CD4-positive, CD25-positive, alpha-beta regulatory T cell (primary cell): ENCODE measurements around the gene DDX52. TPM values are rescaled to one million over a fixed set of nuclear protein-coding genes. Genes with fewer than 3 reads are reported as not detected.
"Not testable (repeated sequence)": the region's sequence is repeated elsewhere in the genome, so short reads cannot be mapped to it uniquely, and the experiment has no call there.

Experiments used
- ATAC-seq, 2 donors: fragments of 150-1000 bp; cut with Tn5 transposase; one replicate each; pipeline ENCODE4 v1.10.0; 2021; ENCODE audit warnings: low read depth in 2 of 2, moderate number of reproducible peaks in 2 of 2, moderate library complexity in 1 of 2
- DNase-seq, 3 donors: peaks; one replicate each; pipeline versions ENCODE4 v3.0.0 to v3.0.0-alpha.2; 2012 to 2022; ENCODE audit warnings: mixed read lengths in 1 of 3
- H3K27ac ChIP-seq: one replicate; pipeline ENCODE4 v1.7.0; 2013; ENCODE audit warnings: mild to moderate bottlenecking, low read length; ENCODE audit not compliant: insufficient read depth, poor library complexity, severe bottlenecking
- H3K27me3 ChIP-seq: one replicate; pipeline ENCODE4 v1.7.0; 2013; ENCODE audit warnings: low read length; ENCODE audit not compliant: control insufficient read depth, insufficient read depth
- H3K36me3 ChIP-seq: one replicate; pipeline ENCODE4 v1.7.0; 2013; ENCODE audit warnings: mild to moderate bottlenecking, low read length, moderate library complexity; ENCODE audit not compliant: control insufficient read depth, insufficient read depth
- H3K4me1 ChIP-seq: 2 replicates; pipeline ENCODE4 v1.7.0; 2013; ENCODE audit warnings: mild to moderate bottlenecking, low read length; ENCODE audit not compliant: insufficient read depth, control insufficient read depth, poor library complexity, severe bottlenecking
- H3K4me3 ChIP-seq: one replicate; pipeline ENCODE4 v1.7.0; 2013; ENCODE audit warnings: low read depth, mild to moderate bottlenecking, low read length, moderate library complexity
- H3K9me3 ChIP-seq, 2 experiments: 1 replicate in 1 of 2; 2 replicates in 1 of 2; pipeline ENCODE4 v1.7.0; 2013; ENCODE audit warnings: low read length in 2 of 2, mild to moderate bottlenecking in 1 of 2, moderate library complexity in 1 of 2; ENCODE audit not compliant: control insufficient read depth in 2 of 2
- H3K27ac Mint-ChIP-seq, 3 donors: one replicate each; pipeline ENCODE4 v1.8.0; 2020 to 2022; ENCODE audit warnings: mild to moderate bottlenecking in 3 of 3, mixed read lengths in 3 of 3, moderate library complexity in 2 of 3
- H3K27me3 Mint-ChIP-seq: one replicate; pipeline ENCODE4 v1.8.0; 2022; ENCODE audit warnings: mild to moderate bottlenecking, mixed read lengths
- H3K36me3 Mint-ChIP-seq: one replicate; pipeline ENCODE4 v1.8.0; 2020; ENCODE audit warnings: mixed read lengths
- H3K4me1 Mint-ChIP-seq, 4 donors: one replicate each; pipeline ENCODE4 v1.8.0; 2020 to 2022; ENCODE audit warnings: mixed read lengths in 4 of 4, mild to moderate bottlenecking in 1 of 4
- H3K4me3 Mint-ChIP-seq, 4 donors: one replicate each; pipeline ENCODE4 v1.8.0; 2020 to 2022; ENCODE audit warnings: mild to moderate bottlenecking in 4 of 4, mixed read lengths in 4 of 4, moderate library complexity in 3 of 4
- H3K9me3 Mint-ChIP-seq, 7 donors: one replicate each; pipeline ENCODE4 v1.8.0; 2020 to 2022; ENCODE audit warnings: mixed read lengths in 7 of 7, mild to moderate bottlenecking in 3 of 7, moderate library complexity in 2 of 7
- polyA plus RNA-seq, 4 donors: library from polyadenylated mRNA; unstranded; fragments of 300-500 nt; fragmentation: Illumina TruSeq; gene quantifications; one replicate each; pipeline ENCODE4 v1.2.3, GENCODE V29; 2021
- total RNA-seq: library from RNA; stranded (reverse); gene quantifications from one replicate; pipeline ENCODE4 v1.2.3, GENCODE V29; 2022

Gene DDX52
- total and polyA plus RNA-seq, 5 donors from 2014 or later = 13.8 to 33.3 (median 16.4) TPM

DNA sequence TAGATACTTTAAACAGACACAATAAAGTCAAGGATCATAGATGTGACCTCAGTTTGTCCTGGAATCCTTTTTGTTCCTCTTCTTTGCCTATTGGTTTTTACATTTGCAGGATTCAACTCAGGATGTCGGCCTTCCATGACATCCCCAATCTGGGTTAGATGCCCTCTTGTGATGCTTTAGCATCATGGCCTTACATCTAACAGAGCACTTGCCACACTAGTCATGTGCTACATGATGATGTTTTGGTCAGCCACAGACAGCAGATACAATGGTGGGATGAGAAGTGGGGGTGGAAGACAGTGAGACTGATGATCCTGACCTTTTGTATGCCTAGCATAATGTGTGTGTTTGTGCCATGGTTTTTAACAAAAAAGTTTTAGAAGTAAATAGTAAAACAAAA, 32.3 kb downstream of the DDX52 start:
- H3K27ac ChIP-seq = no peak overlapping the region
- Mint-ChIP-seq H3K27me3 (no peaks in the 10 kb centered on the region), H3K4me1 (peaks cover 11 to 26% (median 23%) of the 10 kb centered on the region in 4 donors), H3K27ac (peak overlapping the region in 2 of 3 donors; percentile 67 to 76), H3K36me3 (peaks cover 4% of the 10 kb centered on the region), H3K9me3 (no peaks in the 10 kb centered on the region), H3K4me3 (peak overlapping the region; percentile 22 to 94 (median 61))
- H3K36me3 ChIP-seq = peaks cover 24% of the 10 kb centered on the region
- no peak overlapping the region for H3K4me3 ChIP-seq
- no peaks in the 10 kb centered on the region for H3K27me3 ChIP-seq
- DNase-seq (no peak), ATAC-seq (no peak)
- peaks cover 33% of the 10 kb centered on the region for H3K4me1 ChIP-seq
- H3K9me3 ChIP-seq = no peaks in the 10 kb centered on the region

DNA sequence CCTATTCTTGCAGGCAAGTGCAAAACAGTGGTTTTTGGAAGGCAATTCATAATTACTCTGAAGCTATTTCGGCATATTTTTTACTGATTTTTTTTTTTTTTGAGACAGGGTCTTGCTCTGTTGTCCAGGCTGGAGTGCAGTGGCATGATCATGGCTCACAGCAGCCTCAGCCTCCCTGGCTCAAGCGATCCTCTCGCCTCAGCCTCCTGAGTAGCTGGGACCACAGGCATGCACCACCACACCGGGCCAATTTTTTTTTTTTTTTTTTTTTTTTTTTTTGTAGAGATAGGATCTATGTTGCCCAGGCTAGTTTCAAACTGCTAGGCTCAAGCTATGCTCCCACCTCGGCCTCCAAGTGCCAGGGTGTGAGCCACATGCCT, 33.2 kb downstream of the DDX52 start:
- Histone ChIP-seq H3K27ac (peak overlapping the region; percentile 89), H3K36me3 (peaks cover 18% of the 10 kb centered on the region), H3K4me1 (peaks cover 42% of the 10 kb centered on the region), H3K4me3 (peak overlapping the region; percentile 93)
- Mint-ChIP-seq H3K27ac (peak overlapping the region; percentile 26 to 94 (median 93)), H3K4me3 (peak overlapping the region; percentile 93 to 97 (median 95)), H3K4me1 (peaks cover 18 to 36% (median 33%) of the 10 kb centered on the region in 4 donors)
- H3K36me3 Mint-ChIP-seq, ATAC-seq, H3K9me3 ChIP-seq, DNase-seq, H3K27me3 ChIP-seq, H3K9me3 Mint-ChIP-seq, H3K27me3 Mint-ChIP-seq: not testable (repeated sequence)

GRCh38 chr17:37609170-37610040, 33.8 kb downstream of the DDX52 start, which contains the start of gene SYNRG:
Gene SYNRG, minus strand, starts transcription at chr17:37609418. Its CDS starts 63 bp downstream, at chr17:37609355.
- peak; percentile 85 to 89 for ATAC-seq
- Mint-ChIP-seq H3K4me3 (peak within 1 kb of the TSS; percentile 93 to 97 (median 95)), H3K36me3 (peaks cover 12% of the 10 kb centered on the region), H3K4me1 (peaks cover 22 to 42% (median 38%) of the 10 kb centered on the region in 4 donors), H3K27ac (peak within 1 kb of the TSS; percentile 93 to 95 (median 94)), H3K27me3 (no peaks in the 10 kb centered on the region), H3K9me3 (no peaks in the 10 kb centered on the region)
- DNase-seq = peak; percentile 94 to 95 (median 94)
- Histone ChIP-seq H3K4me3 (peak within 1 kb of the TSS; percentile 100), H3K27me3 (no peaks in the 10 kb centered on the region), H3K36me3 (peaks cover 13% of the 10 kb centered on the region), H3K27ac (peak within 1 kb of the TSS; percentile 89), H3K9me3 (no peaks in the 10 kb centered on the region), H3K4me1 (peaks cover 48% of the 10 kb centered on the region)

- peaks cover 7% of the 10 kb centered on the region for H3K36me3 ChIP-seq
- peak overlapping the region; percentile 89 for H3K27ac ChIP-seq
- Mint-ChIP-seq H3K4me3 (peak overlapping the region; percentile 93 to 97 (median 95)), H3K36me3 (peaks cover 13% of the 10 kb centered on the region), H3K27me3 (no peaks in the 10 kb centered on the region), H3K4me1 (peaks cover 26 to 49% (median 44%) of the 10 kb centered on the region in 4 donors), H3K27ac (peak overlapping the region; percentile 92 to 95 (median 93)), H3K9me3 (no peaks in the 10 kb centered on the region)
- peak in 1 of 3 donors; percentile 43 for DNase-seq
- peak in 1 of 2 donors; percentile 1 for ATAC-seq
- H3K4me1 ChIP-seq = peaks cover 56% of the 10 kb centered on the region
- H3K4me3 ChIP-seq = peak overlapping the region; percentile 100
- H3K9me3 ChIP-seq = no peaks in the 10 kb centered on the region
- no peaks in the 10 kb centered on the region for H3K27me3 ChIP-seq
Observed at GRCh38 chr17:37608351-37609169, 34.7 kb downstream of the DDX52 start.

GRCh38 chr17:37607637-37608331, 35.5 kb downstream of the DDX52 start:
- H3K27ac ChIP-seq = peak overlapping the region; percentile 89
- H3K4me1 ChIP-seq = peaks cover 57% of the 10 kb centered on the region
- peaks cover 32 to 57% (median 47%) of the 10 kb centered on the region in 4 donors for H3K4me1 Mint-ChIP-seq
- peak overlapping the region; percentile 92 to 95 (median 93) for H3K27ac Mint-ChIP-seq
- peak overlapping the region; percentile 93 to 97 (median 95) for H3K4me3 Mint-ChIP-seq
- ATAC-seq (peak; percentile 26), DNase-seq (peak in 2 of 3 donors; percentile 71 to 78)
- H3K27me3 Mint-ChIP-seq = no peaks in the 10 kb centered on the region
- no peaks in the 10 kb centered on the region for H3K27me3 ChIP-seq
- peaks cover 13% of the 10 kb centered on the region for H3K36me3 Mint-ChIP-seq
- H3K9me3 Mint-ChIP-seq = no peaks in the 10 kb centered on the region
- peak overlapping the region; percentile 100 for H3K4me3 ChIP-seq
- no peaks in the 10 kb centered on the region for H3K9me3 ChIP-seq
- peaks cover 4% of the 10 kb centered on the region for H3K36me3 ChIP-seq

DNA sequence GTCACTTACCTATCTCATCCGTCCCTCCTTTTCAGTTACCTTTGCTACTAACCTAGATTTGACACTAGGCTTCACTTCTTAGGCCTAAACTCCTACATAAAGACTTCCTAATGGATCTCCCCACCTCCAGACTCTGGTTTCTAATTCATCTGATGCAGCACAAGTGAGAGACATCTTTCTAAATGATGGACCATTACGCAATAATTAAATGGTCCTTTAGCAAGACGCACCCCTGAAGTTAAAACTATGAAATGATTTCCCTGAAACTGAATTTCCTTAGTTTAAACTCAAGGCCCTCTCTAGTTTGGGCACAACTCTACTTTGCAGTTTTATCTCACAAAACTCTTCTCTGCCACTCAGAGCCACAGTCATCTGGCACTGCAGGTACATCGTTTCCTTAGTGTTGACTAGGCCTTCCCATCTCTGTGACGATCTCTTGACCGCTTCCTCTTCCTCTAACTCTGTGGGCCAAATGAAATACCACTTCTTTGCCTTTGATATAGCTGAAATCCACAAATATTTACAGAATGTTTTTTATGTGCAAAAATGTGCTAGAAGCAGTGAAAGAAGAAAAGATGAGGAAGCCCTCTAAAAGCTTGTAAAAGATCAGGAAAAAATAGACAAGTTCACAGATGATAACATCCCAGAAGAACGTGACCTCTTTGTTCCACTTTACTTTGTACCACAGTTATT, 37.3 kb downstream of the DDX52 start:
- H3K4me3 ChIP-seq = peak overlapping the region; percentile 100
- peak in 2 of 3 donors; percentile 48 to 83 for DNase-seq

More for the DNA sequence above, 37.3 kb downstream of the DDX52 start:
- peaks cover 37 to 66% (median 54%) of the 10 kb centered on the region in 4 donors for H3K4me1 Mint-ChIP-seq
- no peaks in the 10 kb centered on the region for H3K27me3 ChIP-seq
- ATAC-seq = peak in 1 of 2 donors; percentile 20
- H3K4me1 ChIP-seq = peaks cover 63% of the 10 kb centered on the region
- H3K9me3 ChIP-seq = no peaks in the 10 kb centered on the region
- H3K27me3 Mint-ChIP-seq = no peaks in the 10 kb centered on the region
- peaks cover 9% of the 10 kb centered on the region for H3K36me3 ChIP-seq
- no peaks in the 10 kb centered on the region for H3K9me3 Mint-ChIP-seq
- H3K36me3 Mint-ChIP-seq = peaks cover 13% of the 10 kb centered on the region
- peak overlapping the region; percentile 86 to 93 (median 87) for H3K27ac Mint-ChIP-seq
- H3K4me3 Mint-ChIP-seq = peak overlapping the region; percentile 93 to 97 (median 95)
- H3K27ac ChIP-seq = peak overlapping the region; percentile 89
